Endothelial cell of umbilical vein (primary cell): ENCODE results near the gene PLAC8. TPM values are rescaled to one million over a fixed set of nuclear protein-coding genes. Genes with fewer than 3 reads are reported as not detected.

Experiments
- BruUV-seq: library from RNA; stranded (reverse); fragments of 400-500 nt; replicated peaks from 2 replicates; lab custom pipeline; 2021; lab: Mats Ljungman, UMichigan
- CTCF ChIA-PET: fragments of 300-600, 350-600 bp; sonication (Branson Sonifier 250); formaldehyde crosslinking; loops from one replicate; lab custom pipeline; 2021; ENCODE audit warnings: antibody characterized with exemption, inconsistent platforms; lab: Charles Lee
- POLR2A ChIA-PET: fragments of 300-600, 350-600 bp; sonication (Branson Sonifier 250); formaldehyde crosslinking; loops from one replicate; lab custom pipeline; 2021; ENCODE audit warnings: antibody characterized with exemption, inconsistent platforms; lab: Charles Lee
- DNase-seq: peaks from one replicate; pipeline ENCODE4 v3.0.0-alpha.2; 2011; ENCODE audit warnings: low read depth, low spot score
- FAIRE-seq: peaks from 2 replicates; lab custom pipeline; 2011; peaks lifted over from hg19 to GRCh38; lab: Jason Lieb, UNC
- H2AFZ ChIP-seq: 2 replicates; pipeline ENCODE4 v1.6.0; 2012; ENCODE audit warnings: low read depth, low read length, control low read depth, inconsistent platforms
- H3K27ac ChIP-seq: 2 replicates; pipeline ENCODE4 v1.5.1; 2011; ENCODE audit warnings: low read depth, mild to moderate bottlenecking, control low read depth, low read length, moderate library complexity; ENCODE audit not compliant: insufficient read depth
- H3K27me3 ChIP-seq, 2 experiments: 2 replicates each; pipeline versions ENCODE4 v1.6.0 to v1.6.1; 2011; ENCODE audit warnings: low read length in 2 of 2, mixed read lengths in 1 of 2; ENCODE audit not compliant: control insufficient read depth in 2 of 2, insufficient read depth in 2 of 2
- H3K36me3 ChIP-seq, 2 experiments: 2 replicates in 1 of 2; 3 replicates in 1 of 2; pipeline ENCODE4 v1.5.1; 2011; ENCODE audit warnings: low read length in 2 of 2, mild to moderate bottlenecking in 1 of 2, moderate library complexity in 1 of 2; ENCODE audit not compliant: control insufficient read depth in 2 of 2, insufficient read depth in 2 of 2; ENCODE audit errors: extremely low read depth in 1 of 2
- H3K4me1 ChIP-seq: 3 replicates; pipeline ENCODE4 v1.5.1; 2011; ENCODE audit warnings: mild to moderate bottlenecking, low read length; ENCODE audit not compliant: control insufficient read depth, insufficient read depth; ENCODE audit errors: extremely low read depth
- H3K4me2 ChIP-seq: 2 replicates; pipeline ENCODE4 v1.6.1; 2011; ENCODE audit warnings: low read length, control low read depth, mixed read lengths; ENCODE audit not compliant: insufficient read depth
- H3K4me3 ChIP-seq, 3 experiments: fragments of 200-600 bp in 1 of 3; sonication (generic), shearing (Covaris generic) in 1 of 3; replicated peaks in 1 of 3; 2 replicates each; pipeline ENCODE4 v1.5.1; 2011 to 2016; ENCODE audit warnings: control low read depth in 3 of 3, low read length in 3 of 3, mild to moderate bottlenecking in 2 of 3, inconsistent platforms in 1 of 3, low read depth in 1 of 3, moderate library complexity in 1 of 3; ENCODE audit not compliant: insufficient read depth in 1 of 3
- H3K79me2 ChIP-seq: 2 replicates; pipeline ENCODE4 v1.6.0; 2012; ENCODE audit warnings: low read length, inconsistent platforms; ENCODE audit not compliant: control insufficient read depth, insufficient read depth
- H3K9ac ChIP-seq: replicated peaks from 2 replicates; pipeline ENCODE3; 2011; ENCODE audit warnings: low read length, control low read depth; ENCODE audit not compliant: insufficient read depth; ENCODE audit errors: extremely low read depth
- H3K9me1 ChIP-seq: replicated peaks from 3 replicates; pipeline ENCODE4 v1.6.0; 2011; ENCODE audit warnings: mild to moderate bottlenecking, low read length; ENCODE audit not compliant: control insufficient read depth, insufficient read depth; ENCODE audit errors: extremely low read depth
- H3K9me3 ChIP-seq: replicated peaks from 2 replicates; pipeline ENCODE4 v1.5.1; 2012; ENCODE audit warnings: low read length, inconsistent platforms; ENCODE audit not compliant: control insufficient read depth, insufficient read depth
- H4K20me1 ChIP-seq: replicated peaks from 2 replicates; pipeline ENCODE3; 2011; ENCODE audit warnings: mild to moderate bottlenecking, low read length; ENCODE audit not compliant: control insufficient read depth, insufficient read depth; ENCODE audit errors: extremely low read depth
- CTCF ChIP-seq, 2 donors: IDR thresholded peaks; 1 replicate in 1 of 2; 2 replicates in 1 of 2; pipeline ENCODE4 v1.5.1; 2011; ENCODE audit warnings: low read length in 2 of 2, mild to moderate bottlenecking in 2 of 2, moderate library complexity in 2 of 2, control low read depth in 1 of 2, inconsistent platforms in 1 of 2, low read depth in 1 of 2; ENCODE audit not compliant: insufficient read depth in 1 of 2; ENCODE audit errors: extremely low read depth in 1 of 2
- EZH2 ChIP-seq: IDR thresholded peaks from 2 replicates; pipeline ENCODE4 v1.6.1; 2012; ENCODE audit warnings: borderline replicate concordance, low read depth, mild to moderate bottlenecking, moderate library complexity, low read length, inconsistent platforms; ENCODE audit not compliant: severe bottlenecking
- FOS ChIP-seq: IDR thresholded peaks from 2 replicates; pipeline ENCODE4 v1.6.1; 2011; ENCODE audit warnings: mild to moderate bottlenecking, low read length, moderate library complexity, borderline replicate concordance; ENCODE audit not compliant: insufficient read depth
- GATA2 ChIP-seq: IDR thresholded peaks from 2 replicates; pipeline ENCODE4 v1.7.0; 2011; ENCODE audit warnings: low read depth, mild to moderate bottlenecking, moderate library complexity, mixed read lengths, low read length; ENCODE audit not compliant: insufficient read length, insufficient read depth
- JUN ChIP-seq: IDR thresholded peaks from 2 replicates; pipeline ENCODE4 v1.6.1; 2011; ENCODE audit warnings: borderline replicate concordance, low read depth; ENCODE audit not compliant: insufficient read length, insufficient read depth
- MAX ChIP-seq: IDR thresholded peaks from 2 replicates; pipeline ENCODE4 v1.6.1; 2011; ENCODE audit not compliant: insufficient read depth, insufficient read length
- POLR2A ChIP-seq: IDR thresholded peaks from 2 replicates; pipeline ENCODE4 v1.6.1; 2012; ENCODE audit warnings: low read depth, mild to moderate bottlenecking, control low read depth, low read length
- POLR2AphosphoS5 ChIP-seq: IDR thresholded peaks from 2 replicates; pipeline ENCODE4 v1.6.1; 2012; ENCODE audit warnings: low read depth, mild to moderate bottlenecking, control low read depth, low read length, moderate library complexity; ENCODE audit not compliant: insufficient read depth
- dilution Hi-C: fragments of 300-500 bp; cut with MboI; formaldehyde crosslinking; loops from one replicate; pipeline ENCODE4 v1.15.0; 2019; ENCODE audit warnings: low sequenced_read_pairs; ENCODE audit not compliant: extremely low pct_ligation_motif_present
- intact Hi-C: fragments of 100-400 bp; cut with micrococcal nuclease; formaldehyde crosslinking; loops from one replicate; pipeline ENCODE4 v1.10.0; 2022
- polyA plus RNA-seq, 4 experiments: library from polyadenylated mRNA; depleted of rRNA in 3 of 4; stranded (reverse) in 3 of 4; unstranded in 1 of 4; fragments of >200 nt; gene quantifications; 2 replicates each; pipeline versions ENCODE4 v1.2.1 to v1.2.3, GENCODE V29; 2011 to 2012; ENCODE audit warnings: missing spikeins in 1 of 4
- total RNA-seq: library from RNA; stranded (reverse); gene quantifications from 2 replicates; pipeline ENCODE4 v1.2.3, GENCODE V29; 2021

PLAC8 gene
- total and polyA plus RNA-seq, 2 donors (not counting 3 experiments of a cell fraction or from before 2014, with no cell fraction given), result 4.9 to 5.7 TPM

DNA sequence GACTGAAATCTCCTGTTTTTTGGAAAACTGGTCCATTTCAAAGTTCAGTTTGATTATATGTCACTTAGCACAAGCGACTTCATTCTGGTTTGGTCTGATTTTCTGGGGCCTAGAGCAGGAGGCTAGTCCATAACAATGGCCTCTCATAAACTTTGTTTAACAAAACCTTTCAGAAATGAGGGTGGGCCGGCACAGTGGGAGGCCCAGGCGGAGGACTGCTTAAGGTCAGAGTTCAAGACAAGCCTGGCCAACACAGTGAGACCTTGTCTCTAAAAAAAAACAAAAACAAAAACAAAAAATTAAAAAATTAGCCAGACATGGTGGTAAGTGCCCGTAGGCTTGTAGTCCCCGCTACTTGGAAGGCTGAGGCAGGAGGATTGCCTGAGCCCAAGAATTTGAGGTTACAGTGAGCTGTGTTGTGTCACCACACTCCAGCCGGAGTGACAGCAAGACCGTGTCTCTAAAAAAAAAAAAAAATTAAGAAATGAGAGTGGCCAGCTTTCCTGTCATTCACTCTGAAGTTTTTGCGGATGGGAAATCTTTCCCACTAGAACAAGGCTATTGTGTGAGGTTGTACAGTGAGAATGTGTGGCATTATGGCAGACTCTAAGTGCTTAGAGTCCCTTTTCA is 1.2 kb upstream of the PLAC8 start:
- DNase-seq, result no peak
- intact Hi-C loops, result no loop called here
- no peak overlapping the region for H2AFZ ChIP-seq
- no peak overlapping the region for H3K9ac ChIP-seq
- H3K27ac ChIP-seq, result no peak overlapping the region
- no peaks in the 10 kb centered on the region for H3K27me3 ChIP-seq
- dilution Hi-C loops, result no loop called here
- no peak overlapping the region for H3K4me2 ChIP-seq
- TF ChIP-seq FOS (no peak), MAX (no peak), JUN (no peak), GATA2 (no peak), EZH2 (no peak)
- BruUV-seq, result no TSS peak
- no peaks in the 10 kb centered on the region for H3K79me2 ChIP-seq
- H3K9me3 ChIP-seq, result no peaks in the 10 kb centered on the region
- ChIA-PET POLR2A (no interaction called here), CTCF (interaction anchor here (0.9 to 1.6 kb wide), 4 partner anchors 8 to 145 kb away, joined by 3 to 5 read pairs (median 4); no protein-coding TSS in a partner anchor)
- no peaks in the 10 kb centered on the region for H3K9me1 ChIP-seq
- no peak overlapping the region for H3K4me3 ChIP-seq
- no peaks in the 10 kb centered on the region for H4K20me1 ChIP-seq
- no peaks in the 10 kb centered on the region for H3K36me3 ChIP-seq
- FAIRE-seq, result no peak
- H3K4me1 ChIP-seq, result peaks cover 2% of the 10 kb centered on the region

- Histone ChIP-seq H3K9ac (no peak overlapping the region), H3K27ac (no peak overlapping the region), H3K9me3 (no peaks in the 10 kb centered on the region), H3K4me1 (peaks cover 9% of the 10 kb centered on the region), H3K36me3 (no peaks in the 10 kb centered on the region), H2AFZ (peak overlapping the region; percentile 75), H3K4me3 (no peak overlapping the region), H3K79me2 (no peaks in the 10 kb centered on the region), H4K20me1 (no peaks in the 10 kb centered on the region), H3K27me3 (no peaks in the 10 kb centered on the region), H3K9me1 (no peaks in the 10 kb centered on the region), H3K4me2 (no peak overlapping the region)
- ChIA-PET POLR2A (no interaction called here), CTCF (interaction anchor here (0.9 to 1.6 kb wide), 5 partner anchors 9 to 145 kb away, joined by 3 to 5 read pairs (median 3); no protein-coding TSS in a partner anchor)
- BruUV-seq, result no TSS peak
- FAIRE-seq (no peak), DNase-seq (no peak)
- TF ChIP-seq FOS, result no peak
- TF ChIP-seq GATA2, result no peak
- TF ChIP-seq CTCF (IDR thresholded peaks at IDR 0.05; ENCODE audit: extremely low read depth in 1 of 2, insufficient read depth in 1 of 2, low read depth in 1 of 2, low read length in 2 of 2), result no peak
- TF ChIP-seq EZH2, result no peak
- TF ChIP-seq POLR2A, result no peak
- TF ChIP-seq POLR2AphosphoS5, result no peak
- TF ChIP-seq MAX, result no peak
- intact Hi-C loops, result no loop called here
- dilution Hi-C loops, result no loop called here
Observed at GRCh38 chr4:83115000-83115399, 471 bp upstream of the PLAC8 start.
